Measurements from ENCODE around the gene MICAL2.
A peak's percentile ranks its signal among the peaks of the same experiment; 100 is the strongest.

Gene MICAL2

GRCh38 chr11:12171921-12172320 is 61.5 kb downstream of the MICAL2 start:
- DNase-seq (ENCODE audit: low spot score), result no peak

- DNase-seq (ENCODE audit: low spot score), result no peak
Measured at GRCh38 chr11:12172493-12173013, 62.2 kb downstream of the MICAL2 start.

DNA sequence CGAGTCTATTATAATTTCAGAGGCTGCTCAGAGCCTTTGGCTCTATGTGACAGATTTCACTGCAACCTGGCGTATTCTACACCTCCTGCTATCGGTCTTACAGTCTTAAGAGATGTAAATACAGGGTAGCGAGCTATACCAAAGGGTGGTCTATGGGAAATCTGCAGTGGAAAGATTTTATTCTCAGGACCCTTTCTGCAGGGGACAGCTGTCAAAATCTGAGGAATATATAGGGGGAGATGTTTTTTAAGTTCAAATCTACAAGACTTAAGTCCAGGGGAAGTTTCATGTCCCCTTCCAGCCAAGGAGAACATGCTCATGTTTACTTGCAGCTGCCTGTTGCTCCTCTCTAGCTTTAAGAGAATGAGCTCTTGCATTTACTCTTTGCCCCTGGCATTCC is 62.7 kb downstream of the MICAL2 start:
- no peak for DNase-seq (ENCODE audit: low spot score)

DNA sequence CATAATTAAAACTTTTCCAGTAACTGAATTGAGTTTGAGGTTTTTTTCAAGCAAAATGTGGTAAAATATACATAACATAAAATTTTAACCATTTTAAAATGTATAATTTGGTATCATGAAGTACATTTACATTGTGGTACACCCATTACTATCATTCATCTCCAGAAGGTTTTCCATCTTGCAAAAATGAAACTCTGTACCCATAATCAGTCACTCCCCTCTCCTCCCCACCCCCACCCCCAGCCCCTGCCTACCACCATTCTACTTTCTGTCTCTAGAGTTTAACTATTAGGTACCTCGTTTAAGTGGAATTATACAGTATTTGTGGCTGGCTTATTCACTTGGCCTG is 63.7 kb downstream of the MICAL2 start:
- DNase-seq (ENCODE audit: low spot score), result no peak

- peak; percentile 47 for DNase-seq (ENCODE audit: low spot score)
Measured at GRCh38 chr11:12174477-12175143, 64.2 kb downstream of the MICAL2 start.

DNA sequence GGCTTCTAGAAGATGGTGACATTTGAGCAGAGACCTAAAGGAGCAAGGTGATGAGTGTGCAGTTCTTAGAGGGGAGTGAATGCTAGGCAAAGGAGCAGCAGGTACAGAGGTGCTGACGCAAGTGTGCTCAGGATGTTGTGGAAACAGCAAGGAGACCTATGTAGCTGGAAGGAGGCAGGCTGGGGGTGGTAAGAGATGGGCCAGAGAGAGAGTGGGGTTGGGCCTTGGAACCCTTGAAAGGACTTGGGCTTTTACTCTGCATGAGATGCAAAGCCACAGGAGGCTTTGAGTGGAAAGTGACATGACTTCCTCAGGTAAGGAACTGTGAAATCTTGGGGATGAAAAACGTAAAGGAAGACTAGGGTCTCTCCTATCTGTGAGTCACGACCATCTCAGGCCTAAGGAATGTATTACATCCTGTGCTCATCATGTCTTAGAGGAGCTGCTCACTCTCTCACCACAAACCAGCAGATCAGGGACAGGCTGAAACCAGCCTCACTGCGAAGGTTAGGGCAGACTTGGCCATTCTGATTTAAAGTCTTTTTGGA is 65.4 kb downstream of the MICAL2 start:
- DNase-seq (ENCODE audit: low spot score), result no peak

DNA sequence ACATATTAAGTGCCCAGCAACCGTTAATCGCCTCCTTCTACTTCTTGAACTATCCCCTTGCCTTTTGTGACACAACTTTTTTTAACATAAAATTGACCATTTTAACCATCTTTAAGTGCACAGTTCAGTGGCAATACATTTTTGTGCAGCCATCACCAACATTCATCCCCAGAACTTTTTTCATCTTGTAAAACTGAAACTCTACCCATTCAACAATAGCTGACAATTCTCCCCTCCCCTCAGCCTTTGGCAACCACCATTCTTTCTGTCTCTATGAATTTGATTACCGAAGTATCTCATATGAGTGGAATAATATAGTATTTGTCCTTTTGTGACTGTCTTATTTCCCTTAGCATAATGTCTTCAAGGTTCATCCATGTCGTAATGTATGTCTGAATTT is 66.0 kb downstream of the MICAL2 start:
- no peak for DNase-seq (ENCODE audit: low spot score)

DNA sequence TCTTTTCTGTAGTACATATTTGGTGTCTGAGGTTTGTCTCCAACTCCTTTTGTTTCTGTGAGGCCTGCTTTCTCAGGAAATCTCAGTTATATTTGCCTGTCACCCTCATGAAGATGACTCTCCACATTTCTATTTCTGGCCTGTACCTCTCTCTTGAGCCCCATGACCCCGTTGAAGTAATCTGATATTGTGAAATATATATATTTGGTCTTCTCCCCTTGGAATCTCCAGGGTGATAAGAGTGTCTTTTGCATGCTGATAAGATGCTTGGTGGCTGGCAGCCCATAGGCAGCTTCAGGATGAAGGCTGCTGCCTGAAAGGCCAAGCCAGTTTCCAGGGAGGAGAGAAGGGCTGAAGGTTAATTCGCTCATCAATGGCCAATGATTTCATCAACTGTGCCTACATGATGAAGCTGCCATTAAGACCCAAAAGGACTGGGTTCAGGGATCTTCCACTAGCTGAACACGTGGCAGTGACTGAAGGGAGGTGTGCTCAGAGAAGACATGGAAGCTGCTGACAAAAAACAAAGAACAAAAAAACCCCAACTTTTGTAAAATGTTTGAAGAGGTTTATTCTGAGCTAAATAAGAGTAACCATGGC is 67.4 kb downstream of the MICAL2 start:
- peak; percentile 37 for DNase-seq (ENCODE audit: low spot score)

DNA sequence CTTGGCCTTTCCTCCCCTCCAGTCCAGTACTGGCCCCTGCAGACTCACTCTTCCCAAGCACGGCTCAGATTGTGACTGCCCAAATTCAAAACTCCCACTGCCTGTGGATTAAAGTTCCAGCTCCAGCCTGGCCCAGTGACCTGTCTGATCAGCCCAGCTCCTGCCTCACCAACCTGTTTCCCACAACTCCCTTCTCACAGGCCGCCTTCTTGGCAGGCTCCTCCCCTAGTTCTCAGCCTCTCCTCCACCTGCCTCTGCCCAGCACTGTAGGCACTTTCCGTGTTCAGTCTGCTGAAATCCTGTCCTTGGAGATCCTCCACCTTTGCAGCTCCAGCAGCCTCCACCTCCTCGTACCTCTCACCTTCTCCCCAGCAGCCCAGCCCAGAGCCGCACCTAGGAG is 68.6 kb downstream of the MICAL2 start:
- DNase-seq (ENCODE audit: low spot score), result peak; percentile 37

DNA sequence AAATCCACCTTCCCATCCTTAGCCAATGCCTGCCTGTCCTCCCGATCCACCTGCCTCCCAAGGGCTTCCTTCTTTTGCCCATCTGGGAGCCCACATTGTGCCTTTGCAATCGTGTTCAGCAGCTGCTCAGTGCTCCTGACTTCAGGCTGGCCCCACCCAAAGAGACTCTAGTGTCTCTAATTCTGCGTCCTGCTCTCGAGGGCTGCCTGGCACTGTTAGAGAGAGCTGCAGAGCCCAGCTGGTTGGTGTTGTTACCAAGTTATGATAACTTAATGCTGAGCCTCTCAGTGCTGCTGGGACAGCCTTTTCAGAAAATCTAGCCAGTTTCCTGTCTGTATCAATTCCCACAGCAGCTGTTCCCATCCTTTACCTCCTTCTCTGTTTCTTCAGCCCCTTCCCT is 69.1 kb downstream of the MICAL2 start:
- DNase-seq (ENCODE audit: low spot score), result peak; percentile 56

GRCh38 chr11:12180257-12181205 is 70.1 kb downstream of the MICAL2 start:
- DNase-seq (ENCODE audit: low spot score), result no peak

- no peak for DNase-seq (ENCODE audit: low spot score)
Measured at GRCh38 chr11:12182302-12182675, 71.9 kb downstream of the MICAL2 start.

DNA sequence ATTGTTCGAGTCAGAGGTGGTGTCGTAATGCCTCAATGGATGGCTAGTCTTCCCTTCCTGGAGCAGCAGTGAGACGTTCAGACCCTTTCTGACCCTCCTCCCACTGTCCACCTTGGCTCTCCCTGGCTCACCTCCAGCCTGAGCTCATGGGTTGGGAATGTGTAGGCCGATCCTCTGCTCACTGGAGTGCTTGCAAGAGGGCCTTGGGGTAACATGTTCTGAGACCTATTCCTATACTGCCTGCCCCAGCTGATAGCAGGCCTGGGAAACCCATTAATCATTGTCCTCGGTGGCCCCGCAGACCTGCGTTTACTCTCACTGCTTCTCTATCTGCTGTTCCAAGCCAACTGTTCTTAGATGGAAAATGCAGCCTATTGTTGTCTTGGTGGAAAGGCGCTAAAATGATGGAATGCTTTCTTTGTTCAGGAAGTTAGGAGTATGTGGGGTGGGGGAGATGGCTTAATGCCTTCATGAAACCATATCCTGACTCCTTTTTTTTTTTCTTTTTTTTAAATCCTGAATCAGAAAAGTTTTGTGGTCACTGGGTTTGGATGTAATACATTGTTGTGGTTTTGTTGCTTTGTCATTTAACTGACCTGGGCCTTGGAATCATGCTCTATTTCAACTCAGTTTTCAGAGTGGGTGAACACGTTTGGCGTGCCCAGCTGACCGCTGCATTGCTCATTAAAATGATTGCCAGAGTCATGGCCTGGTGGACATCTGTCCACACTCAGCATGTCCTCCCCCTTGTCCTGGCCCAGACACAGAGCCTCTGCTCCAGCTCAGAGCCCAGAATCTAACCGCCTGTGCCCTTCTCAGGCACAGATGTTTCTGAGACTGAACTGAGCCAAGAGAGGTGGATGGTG is 72.5 kb downstream of the MICAL2 start:
- no peak for DNase-seq (ENCODE audit: low spot score)

DNA sequence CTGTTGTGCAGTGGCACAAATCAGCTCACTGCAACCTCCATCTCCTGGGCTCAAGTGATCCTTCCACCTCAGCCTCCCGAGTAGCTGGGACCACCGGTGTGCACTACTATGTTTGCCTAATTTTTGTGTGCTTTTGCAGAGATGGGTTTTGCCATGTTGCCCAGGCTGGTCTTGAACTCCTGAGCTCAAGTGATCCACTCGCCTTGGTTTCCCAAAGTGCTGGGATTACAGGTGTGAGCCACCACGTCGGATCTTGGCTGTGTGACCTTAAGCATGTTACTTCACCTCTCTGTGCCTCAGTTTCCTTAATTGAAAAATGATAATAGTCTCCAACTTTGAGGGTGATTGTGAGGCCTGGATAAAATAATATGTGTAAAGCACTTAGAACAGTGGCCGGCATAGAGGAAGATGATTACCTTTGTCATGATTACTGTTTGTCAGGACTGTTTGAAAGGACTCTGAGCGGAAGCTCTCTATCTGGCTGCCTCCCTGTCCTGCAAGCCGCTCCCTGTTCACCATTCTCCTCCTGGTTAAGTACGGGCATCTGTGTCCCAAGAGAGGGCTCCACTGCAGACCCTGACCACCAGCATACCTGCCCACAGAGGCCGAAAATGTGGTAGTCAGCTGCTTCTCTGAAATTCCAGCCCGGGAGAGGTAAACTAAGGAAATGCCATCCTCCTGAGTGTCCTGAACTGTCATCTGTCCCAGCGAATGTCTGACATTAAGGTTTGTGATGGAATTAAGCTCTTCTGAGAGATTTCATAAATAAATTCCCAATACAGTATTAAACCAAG is 73.6 kb downstream of the MICAL2 start:
- DNase-seq (ENCODE audit: low spot score), result no peak

GRCh38 chr11:12184699-12185098 is 74.3 kb downstream of the MICAL2 start:
- DNase-seq (ENCODE audit: low spot score), result no peak

GRCh38 chr11:12185106-12185690 is 74.8 kb downstream of the MICAL2 start:
- DNase-seq (ENCODE audit: low spot score), result no peak

- no peak for DNase-seq (ENCODE audit: low spot score)
Measured at GRCh38 chr11:12185914-12186313, 75.5 kb downstream of the MICAL2 start.

- DNase-seq (ENCODE audit: low spot score), result no peak
Measured at GRCh38 chr11:12186701-12187100, 76.3 kb downstream of the MICAL2 start.

DNA sequence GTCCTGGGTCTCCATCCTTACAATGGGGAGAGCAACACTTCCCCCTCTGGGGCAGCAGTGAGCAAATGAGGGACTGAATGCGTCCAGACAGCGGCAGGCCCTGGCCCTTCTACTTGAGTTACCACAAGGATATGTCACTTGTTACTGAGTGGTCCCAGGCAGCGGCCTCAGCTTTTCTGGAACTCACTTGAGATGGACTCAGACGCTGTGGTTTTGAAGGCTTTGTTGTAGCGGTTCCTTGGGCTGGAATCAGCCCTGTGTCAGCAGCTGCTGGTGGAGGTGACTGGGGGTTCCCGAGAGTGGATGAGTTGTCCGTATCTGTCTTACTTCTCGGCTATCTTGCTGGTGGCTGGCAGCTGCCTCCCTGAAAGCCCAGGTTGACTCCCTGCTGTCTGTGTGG is 77.0 kb downstream of the MICAL2 start:
- no peak for DNase-seq (ENCODE audit: low spot score)

GRCh38 chr11:12188548-12189317 is 78.3 kb downstream of the MICAL2 start:
- no peak for DNase-seq (ENCODE audit: low spot score)
